Bronchial epithelial cell (primary cell): ENCODE results near the gene COX6A2. TPM values are rescaled to one million over a fixed set of nuclear protein-coding genes. Genes with fewer than 3 reads are reported as not detected.
"Not testable (repeated sequence)": the region's sequence is repeated elsewhere in the genome, so short reads cannot be mapped to it uniquely, and the experiment has no call there.

Source experiments
- DNase-seq: peaks from one replicate; pipeline ENCODE4 v3.0.0-alpha.2; 2010; ENCODE audit warnings: low read depth
- FAIRE-seq: peaks from 2 replicates; lab custom pipeline; 2011; peaks lifted over from hg19 to GRCh38; lab: Jason Lieb, UNC
- H3K27me3 ChIP-seq: 2 replicates; pipeline ENCODE4 v1.5.1; 2011; ENCODE audit warnings: low read length; ENCODE audit not compliant: control insufficient read depth, insufficient read depth
- H3K36me3 ChIP-seq: 2 replicates; pipeline ENCODE4 v1.5.1; 2011; ENCODE audit warnings: low read length; ENCODE audit not compliant: control insufficient read depth, insufficient read depth
- H3K4me3 ChIP-seq: 2 replicates; pipeline ENCODE4 v1.5.1; 2011; ENCODE audit warnings: mild to moderate bottlenecking, low read depth, low read length, control low read depth
- CTCF ChIP-seq: IDR thresholded peaks from 2 replicates; pipeline ENCODE4 v1.5.1; 2011; ENCODE audit warnings: mild to moderate bottlenecking, moderate library complexity, low read length, control low read depth, inconsistent platforms; ENCODE audit not compliant: insufficient read depth, severe bottlenecking
- total RNA-seq: library from RNA; depleted of rRNA; stranded (reverse); fragments of >200 nt; gene quantifications from 2 replicates; pipeline ENCODE4 v1.2.1, GENCODE V29; 2014

Gene COX6A2
- total RNA-seq, 1 donor from 2014 or later = not detected

GRCh38 chr16:31440516-31441184 is 12.5 kb upstream of the COX6A2 start:
- Histone ChIP-seq H3K4me3 (no peak overlapping the region), H3K36me3 (no peaks in the 10 kb centered on the region), H3K27me3 (no peaks in the 10 kb centered on the region)
- DNase-seq = no peak
- TF ChIP-seq CTCF = no peak
- FAIRE-seq = no peak

- Histone ChIP-seq H3K4me3 (no peak overlapping the region), H3K27me3 (no peaks in the 10 kb centered on the region), H3K36me3 (no peaks in the 10 kb centered on the region)
- no peak for TF ChIP-seq CTCF
- DNase-seq = no peak
- FAIRE-seq = no peak
Measured at GRCh38 chr16:31439519-31439918, 11.4 kb upstream of the COX6A2 start.

GRCh38 chr16:31439023-31439422 is 10.9 kb upstream of the COX6A2 start:
- not testable (repeated sequence) for FAIRE-seq, H3K4me3 ChIP-seq, H3K36me3 ChIP-seq, H3K27me3 ChIP-seq, DNase-seq

GRCh38 chr16:31438414-31438813 is 10.3 kb upstream of the COX6A2 start:
- Histone ChIP-seq H3K36me3 (no peaks in the 10 kb centered on the region), H3K27me3 (no peaks in the 10 kb centered on the region), H3K4me3 (no peak overlapping the region)
- no peak for FAIRE-seq
- DNase-seq = no peak
- TF ChIP-seq CTCF = no peak

GRCh38 chr16:31436221-31437045 is 8.3 kb upstream of the COX6A2 start:
- DNase-seq (no peak), FAIRE-seq (no peak)
- Histone ChIP-seq H3K4me3 (no peak overlapping the region), H3K36me3 (no peaks in the 10 kb centered on the region), H3K27me3 (no peaks in the 10 kb centered on the region)
- TF ChIP-seq CTCF = no peak
